Measurements from ENCODE around the gene KCTD20. TPM values are rescaled to one million over a fixed set of nuclear protein-coding genes. Genes with fewer than 3 reads are reported as not detected.

Gene KCTD20
- total RNA-seq, 5 donors from 2014 or later (not counting 1 experiment from before 2014, with no cell fraction given): 29.7 to 39.8 (median 33.3) TPM

DNA sequence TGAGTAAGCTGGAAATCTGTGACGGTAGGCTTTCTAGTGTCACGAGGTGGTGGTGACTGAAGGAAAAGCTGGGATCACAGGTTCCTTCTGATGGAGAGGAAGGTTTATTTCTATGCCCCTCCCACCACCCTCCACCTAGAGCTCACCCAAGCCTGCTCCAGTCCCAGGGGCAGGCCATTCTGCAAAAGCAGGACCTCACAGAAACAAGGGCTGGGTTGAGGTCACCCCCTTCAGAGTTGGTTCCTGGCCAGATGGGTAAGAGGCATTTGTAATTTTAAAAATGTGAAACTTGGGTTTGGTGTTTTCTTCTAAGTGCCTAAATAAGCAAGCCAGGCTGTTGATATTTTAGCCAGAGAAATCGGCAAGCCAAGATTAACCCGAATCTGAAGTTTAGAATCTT is 46.6 kb downstream of the KCTD20 start:
- 100% methylated on average over 2 of the region's 4 CpGs for WGBS (ENCODE audit: insufficient coverage)
- ChIA-PET CTCF (no interaction called here), POLR2A (interaction anchor here in 1 of 2 donors (0.5 kb wide), 1 partner anchor 23 kb away, joined by 4 read pairs; no protein-coding TSS in a partner anchor)
- Mint-ChIP-seq H3K27ac (peak overlapping the region; percentile 34 to 55), H3K4me3 (no peak overlapping the region), H3K36me3 (peaks cover 59% of the 10 kb centered on the region), H3K27me3 (no peaks in the 10 kb centered on the region), H3K9me3 (no peaks in the 10 kb centered on the region), H3K4me1 (peaks cover 14 to 28% (median 26%) of the 10 kb centered on the region in 3 donors)
- Histone ChIP-seq H3K9me3 (no peaks in the 10 kb centered on the region), H3K27me3 (replicated peaks in 1 of 2; ENCODE audit: control insufficient read depth in 2 of 2, extremely low read depth in 1 of 2, insufficient read depth in 2 of 2, low read length in 1 of 2) (no peaks in the 10 kb centered on the region), H3K36me3 (ENCODE audit: control insufficient read depth in 2 of 2, extremely low read depth in 1 of 2, insufficient read depth in 1 of 2, low read length in 1 of 2) (peaks cover 7 to 54% of the 10 kb centered on the region in 2 donors), H3K27ac (ENCODE audit: low read length) (no peak overlapping the region), H3K4me3 (ENCODE audit: control insufficient read depth in 1 of 2, extremely low read depth in 1 of 2, low read length in 1 of 2) (no peak overlapping the region), H3K4me1 (ENCODE audit: control insufficient read depth in 1 of 2, extremely low read depth in 1 of 2, insufficient read depth in 2 of 2, low read length in 2 of 2) (peaks cover 4 to 5% of the 10 kb centered on the region in 2 experiments)
- DNase-seq (no peak), ATAC-seq (replicated peaks in 1 of 4) (no peak)

DNA sequence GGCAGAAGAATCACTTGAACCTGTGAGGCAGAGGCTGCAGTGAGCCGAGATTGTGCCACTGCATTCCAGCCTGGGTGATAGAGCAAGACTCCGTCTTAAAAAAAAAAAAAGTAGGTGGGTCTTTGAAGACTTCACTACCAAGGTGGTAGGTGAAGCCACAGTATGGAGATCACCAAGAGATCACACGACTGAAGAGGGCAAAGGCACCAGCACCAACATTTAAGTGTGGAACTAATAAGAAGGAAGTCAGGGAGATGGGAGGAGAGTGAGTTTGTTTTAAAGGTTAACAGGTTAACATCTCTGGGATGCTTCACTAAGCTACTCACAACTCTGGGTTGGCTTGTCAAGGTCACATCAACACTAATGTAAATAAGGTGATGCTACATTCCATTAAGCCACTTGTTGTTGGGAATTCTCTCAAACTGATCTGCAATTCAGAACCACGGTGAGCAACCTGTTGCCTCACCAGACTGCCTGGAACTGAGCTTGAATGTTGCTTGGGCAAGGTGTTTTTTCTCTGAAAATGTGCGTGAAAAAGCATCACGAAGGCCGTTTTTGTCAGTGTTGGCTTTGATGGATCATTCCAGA is 48.7 kb downstream of the KCTD20 start:
- Mint-ChIP-seq H3K36me3 (peaks cover 64% of the 10 kb centered on the region), H3K27me3 (no peaks in the 10 kb centered on the region), H3K9me3 (no peaks in the 10 kb centered on the region), H3K4me3 (no peak overlapping the region), H3K27ac (peak overlapping the region in 1 of 2 donors; percentile 45), H3K4me1 (peaks cover 12 to 43% (median 41%) of the 10 kb centered on the region in 3 donors)
- ChIA-PET CTCF (interaction anchor here in 1 of 2 donors (0.6 kb wide), 1 partner anchor 599 kb away, joined by 3 read pairs; no protein-coding TSS in a partner anchor), POLR2A (no interaction called here)
- WGBS (ENCODE audit: insufficient coverage): 95% methylated on average over 3 of the region's 7 CpGs
- no peaks in the 10 kb centered on the region for H3K9me3 ChIP-seq
- no peak overlapping the region for H3K4me3 ChIP-seq (ENCODE audit: control insufficient read depth in 1 of 2, extremely low read depth in 1 of 2, low read length in 1 of 2)
- H3K27ac ChIP-seq (ENCODE audit: low read length): no peak overlapping the region
- H3K36me3 ChIP-seq (ENCODE audit: control insufficient read depth in 2 of 2, extremely low read depth in 1 of 2, insufficient read depth in 1 of 2, low read length in 1 of 2): peaks cover 16 to 57% of the 10 kb centered on the region in 2 donors
- DNase-seq: no peak
- H3K4me1 ChIP-seq (ENCODE audit: control insufficient read depth in 1 of 2, extremely low read depth in 1 of 2, insufficient read depth in 2 of 2, low read length in 2 of 2): peaks cover 6 to 7% of the 10 kb centered on the region in 2 experiments
- no peak for ATAC-seq (replicated peaks in 1 of 4)
- no peaks in the 10 kb centered on the region for H3K27me3 ChIP-seq (replicated peaks in 1 of 2; ENCODE audit: control insufficient read depth in 2 of 2, extremely low read depth in 1 of 2, insufficient read depth in 2 of 2, low read length in 1 of 2)

DNA sequence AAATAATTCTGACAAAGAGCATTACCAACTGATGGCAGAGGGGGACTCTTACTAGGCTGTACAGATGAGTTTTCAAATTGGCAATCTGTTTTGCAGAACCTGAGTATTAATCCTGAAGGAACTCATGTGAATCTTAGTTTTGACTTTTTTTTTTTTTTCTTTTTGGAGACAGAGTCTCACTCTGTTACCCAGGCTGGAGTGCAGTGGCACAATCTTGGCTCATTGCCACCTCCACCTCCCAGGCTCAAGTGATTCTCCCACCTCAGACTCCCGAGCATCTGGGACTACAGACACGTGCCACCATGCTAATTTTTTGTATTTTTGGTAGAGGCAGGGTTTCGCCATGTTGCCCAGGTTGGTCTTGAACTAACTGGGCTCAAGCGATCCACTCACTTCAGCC is 49.3 kb downstream of the KCTD20 start:
- H3K4me3 ChIP-seq (ENCODE audit: control insufficient read depth in 1 of 2, extremely low read depth in 1 of 2, low read length in 1 of 2): no peak overlapping the region
- H3K9me3 Mint-ChIP-seq: no peaks in the 10 kb centered on the region
- H3K27me3 Mint-ChIP-seq: no peaks in the 10 kb centered on the region
- no peak overlapping the region for H3K4me3 Mint-ChIP-seq
- ChIA-PET POLR2A (no interaction called here), CTCF (no interaction called here)
- peaks cover 12 to 44% (median 41%) of the 10 kb centered on the region in 3 donors for H3K4me1 Mint-ChIP-seq
- H3K27ac Mint-ChIP-seq: peak overlapping the region; percentile 10 to 55
- ATAC-seq (replicated peaks in 1 of 4): no peak
- WGBS (ENCODE audit: insufficient coverage): no CpG with 5 or more reads among the region's 4 CpGs
- peaks cover 6 to 7% of the 10 kb centered on the region in 2 experiments for H3K4me1 ChIP-seq (ENCODE audit: control insufficient read depth in 1 of 2, extremely low read depth in 1 of 2, insufficient read depth in 2 of 2, low read length in 2 of 2)
- H3K9me3 ChIP-seq: no peaks in the 10 kb centered on the region
- no peaks in the 10 kb centered on the region for H3K27me3 ChIP-seq (replicated peaks in 1 of 2; ENCODE audit: control insufficient read depth in 2 of 2, extremely low read depth in 1 of 2, insufficient read depth in 2 of 2, low read length in 1 of 2)
- DNase-seq: no peak
- H3K36me3 ChIP-seq (ENCODE audit: control insufficient read depth in 2 of 2, extremely low read depth in 1 of 2, insufficient read depth in 1 of 2, low read length in 1 of 2): peaks cover 16 to 57% of the 10 kb centered on the region in 2 donors
- no peak overlapping the region for H3K27ac ChIP-seq (ENCODE audit: low read length)
- peaks cover 64% of the 10 kb centered on the region for H3K36me3 Mint-ChIP-seq

DNA sequence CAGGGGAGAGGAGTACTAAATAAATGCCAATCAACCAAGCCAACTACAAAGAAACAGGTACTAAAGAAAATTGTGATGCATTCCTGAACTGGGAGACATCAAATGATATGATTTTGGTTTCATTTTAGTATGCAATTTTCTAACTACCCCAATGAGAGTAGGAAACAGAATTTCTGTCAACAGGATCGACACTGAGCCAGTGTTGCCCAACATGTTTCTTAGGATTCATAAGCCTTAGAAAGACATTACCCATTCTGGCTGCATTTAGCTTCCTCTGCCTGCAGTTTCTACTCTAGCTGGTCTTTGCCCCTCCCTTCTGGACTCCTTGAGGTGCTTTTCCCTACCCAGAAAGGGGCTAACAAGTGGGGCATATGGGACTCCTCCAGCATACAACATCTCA is 49.8 kb downstream of the KCTD20 start:
- peak overlapping the region; percentile 10 to 55 for H3K27ac Mint-ChIP-seq
- no peaks in the 10 kb centered on the region for H3K9me3 Mint-ChIP-seq
- Histone ChIP-seq H3K9me3 (no peaks in the 10 kb centered on the region), H3K4me3 (ENCODE audit: control insufficient read depth in 1 of 2, extremely low read depth in 1 of 2, low read length in 1 of 2) (no peak overlapping the region), H3K27ac (ENCODE audit: low read length) (no peak overlapping the region), H3K36me3 (ENCODE audit: control insufficient read depth in 2 of 2, extremely low read depth in 1 of 2, insufficient read depth in 1 of 2, low read length in 1 of 2) (peaks cover 16 to 57% of the 10 kb centered on the region in 2 donors), H3K4me1 (ENCODE audit: control insufficient read depth in 1 of 2, extremely low read depth in 1 of 2, insufficient read depth in 2 of 2, low read length in 2 of 2) (peaks cover 6 to 7% of the 10 kb centered on the region in 2 experiments), H3K27me3 (replicated peaks in 1 of 2; ENCODE audit: control insufficient read depth in 2 of 2, extremely low read depth in 1 of 2, insufficient read depth in 2 of 2, low read length in 1 of 2) (no peaks in the 10 kb centered on the region)
- DNase-seq (no peak), ATAC-seq (replicated peaks in 1 of 4) (no peak)
- ChIA-PET CTCF (interaction anchor here in 1 of 2 donors (0.5 to 0.7 kb wide), 2 partner anchors 190 to 1331 kb away, joined by 3 to 6 read pairs; no protein-coding TSS in a partner anchor), POLR2A (no interaction called here)
- no peak overlapping the region for H3K4me3 Mint-ChIP-seq
- H3K27me3 Mint-ChIP-seq: no peaks in the 10 kb centered on the region
- peaks cover 12 to 44% (median 44%) of the 10 kb centered on the region in 3 donors for H3K4me1 Mint-ChIP-seq
- 100% methylated on average over 1 of the region's 1 CpG for WGBS (ENCODE audit: insufficient coverage)
- peaks cover 65% of the 10 kb centered on the region for H3K36me3 Mint-ChIP-seq

DNA sequence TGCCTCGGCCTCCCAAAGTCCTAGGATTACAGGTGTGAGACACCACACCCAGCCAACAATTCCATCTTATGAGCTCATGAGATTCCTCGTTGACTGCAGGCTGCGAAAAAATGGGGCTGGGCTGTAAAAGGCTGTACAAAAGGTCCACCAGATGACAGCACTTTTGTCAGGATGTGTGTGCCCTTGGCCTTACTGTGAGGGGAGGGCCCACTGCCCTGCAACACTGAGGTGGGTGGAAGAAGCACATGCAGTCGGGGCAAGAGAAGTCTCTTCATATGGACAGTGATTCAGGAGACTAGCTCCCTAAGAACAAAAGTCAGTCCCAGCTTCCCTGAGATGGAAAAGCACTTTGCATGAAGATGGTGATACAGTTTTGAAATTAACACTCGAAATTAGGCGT is 50.5 kb downstream of the KCTD20 start:
- Mint-ChIP-seq H3K9me3 (no peaks in the 10 kb centered on the region), H3K27ac (peak overlapping the region; percentile 62 to 83), H3K27me3 (no peaks in the 10 kb centered on the region), H3K4me3 (no peak overlapping the region), H3K4me1 (peaks cover 12 to 44% (median 44%) of the 10 kb centered on the region in 3 donors), H3K36me3 (peaks cover 64% of the 10 kb centered on the region)
- Histone ChIP-seq H3K36me3 (ENCODE audit: control insufficient read depth in 2 of 2, extremely low read depth in 1 of 2, insufficient read depth in 1 of 2, low read length in 1 of 2) (peaks cover 16 to 59% of the 10 kb centered on the region in 2 donors), H3K27me3 (replicated peaks in 1 of 2; ENCODE audit: control insufficient read depth in 2 of 2, extremely low read depth in 1 of 2, insufficient read depth in 2 of 2, low read length in 1 of 2) (no peaks in the 10 kb centered on the region), H3K4me1 (ENCODE audit: control insufficient read depth in 1 of 2, extremely low read depth in 1 of 2, insufficient read depth in 2 of 2, low read length in 2 of 2) (peaks cover 6 to 7% of the 10 kb centered on the region in 2 experiments), H3K4me3 (ENCODE audit: control insufficient read depth in 1 of 2, extremely low read depth in 1 of 2, low read length in 1 of 2) (no peak overlapping the region), H3K9me3 (no peaks in the 10 kb centered on the region), H3K27ac (ENCODE audit: low read length) (no peak overlapping the region)
- POLR2A ChIA-PET: interaction anchor here in 1 of 2 donors (0.6 kb wide), 1 partner anchor 14 kb away, joined by 3 read pairs; no protein-coding TSS in a partner anchor
- CTCF ChIA-PET: no interaction called here
- ATAC-seq (replicated peaks in 1 of 4) (no peak), DNase-seq (no peak)
- WGBS (ENCODE audit: insufficient coverage): 100% methylated on average over 2 of the region's 6 CpGs

DNA sequence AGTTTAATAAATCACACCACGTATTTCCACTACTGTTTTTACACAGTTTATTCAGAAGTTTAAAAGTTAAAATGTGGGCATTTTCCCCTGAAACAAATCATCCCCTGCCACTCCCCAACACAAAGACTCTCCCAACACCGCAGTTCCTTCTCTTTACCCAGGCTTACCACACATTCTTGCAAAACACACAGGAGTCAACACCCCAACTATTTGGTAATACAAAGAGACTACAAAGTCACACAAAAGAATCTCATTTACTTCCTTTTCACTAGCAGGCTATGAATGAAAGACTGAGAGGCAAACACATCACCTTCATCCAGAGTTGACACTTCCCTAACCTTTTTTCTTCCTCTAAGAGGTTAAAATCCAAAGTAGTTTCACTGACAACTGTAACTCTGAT is 51.1 kb downstream of the KCTD20 start:
- H3K4me1 Mint-ChIP-seq: peaks cover 12 to 47% (median 46%) of the 10 kb centered on the region in 3 donors
- Histone ChIP-seq H3K27me3 (replicated peaks in 1 of 2; ENCODE audit: control insufficient read depth in 2 of 2, extremely low read depth in 1 of 2, insufficient read depth in 2 of 2, low read length in 1 of 2) (no peaks in the 10 kb centered on the region), H3K36me3 (ENCODE audit: control insufficient read depth in 2 of 2, extremely low read depth in 1 of 2, insufficient read depth in 1 of 2, low read length in 1 of 2) (peaks cover 16 to 59% of the 10 kb centered on the region in 2 donors), H3K9me3 (no peaks in the 10 kb centered on the region), H3K27ac (ENCODE audit: low read length) (no peak overlapping the region), H3K4me1 (ENCODE audit: control insufficient read depth in 1 of 2, extremely low read depth in 1 of 2, insufficient read depth in 2 of 2, low read length in 2 of 2) (peaks cover 6 to 7% of the 10 kb centered on the region in 2 experiments), H3K4me3 (ENCODE audit: control insufficient read depth in 1 of 2, extremely low read depth in 1 of 2, low read length in 1 of 2) (no peak overlapping the region)
- no peaks in the 10 kb centered on the region for H3K27me3 Mint-ChIP-seq
- WGBS (ENCODE audit: insufficient coverage): 75% methylated on average over 1 of the region's 2 CpGs
- DNase-seq: no peak
- ChIA-PET CTCF (no interaction called here), POLR2A (no interaction called here)
- peak overlapping the region; percentile 62 to 83 for H3K27ac Mint-ChIP-seq
- no peak for ATAC-seq (replicated peaks in 1 of 4)
- peaks cover 62% of the 10 kb centered on the region for H3K36me3 Mint-ChIP-seq
- H3K4me3 Mint-ChIP-seq: no peak overlapping the region
- H3K9me3 Mint-ChIP-seq: no peaks in the 10 kb centered on the region
